ENCODE results near the gene DFFA.
"Not testable (repeated sequence)": the region's sequence is repeated elsewhere in the genome, so short reads cannot be mapped to it uniquely, and the experiment has no call there.

The DFFA gene

GRCh38 chr1:10504249-10504648, 31.9 kb upstream of the DFFA start:
- DNase-seq, result no peak

GRCh38 chr1:10502206-10502605, 29.9 kb upstream of the DFFA start:
- DNase-seq, result no peak

- no peak for DNase-seq
These were observed 25.9 kb upstream of the DFFA start for GRCh38 chr1:10498231-10498630.

GRCh38 chr1:10497109-10497508, 24.8 kb upstream of the DFFA start:
- DNase-seq, result no peak

GRCh38 chr1:10495952-10496351, 23.6 kb upstream of the DFFA start:
- peak in 1 of 2 experiments; percentile 39 for DNase-seq

- DNase-seq, result peak in 1 of 2 experiments; percentile 33
These were observed 23.1 kb upstream of the DFFA start for GRCh38 chr1:10495475-10495817.

GRCh38 chr1:10494754-10495474, 22.6 kb upstream of the DFFA start:
- peak; percentile 91 to 92 for DNase-seq

GRCh38 chr1:10494418-10494753, 22.1 kb upstream of the DFFA start:
- DNase-seq, result no peak

- DNase-seq, result no peak
These were observed 18.1 kb upstream of the DFFA start for GRCh38 chr1:10490286-10490970.

GRCh38 chr1:10489291-10490055, 17.1 kb upstream of the DFFA start:
- DNase-seq, result no peak

- no peak for DNase-seq
These were observed 12.2 kb upstream of the DFFA start for GRCh38 chr1:10484521-10484920.

- no peak for DNase-seq
These were observed 8.3 kb upstream of the DFFA start for GRCh38 chr1:10480614-10481013.

GRCh38 chr1:10479296-10479695, 7.0 kb upstream of the DFFA start:
- no peak for DNase-seq

GRCh38 chr1:10475510-10475909, 3.2 kb upstream of the DFFA start:
- DNase-seq, result no peak

- peak; percentile 92 to 93 for DNase-seq
These were observed 2.5 kb upstream of the DFFA start, which contains the start of gene PEX14 for GRCh38 chr1:10474613-10475507. Gene PEX14, plus strand, starts transcription at chr1:10474950. Its CDS starts 17 bp downstream, at chr1:10474967.

- not testable (repeated sequence) for DNase-seq
These were observed 1.9 kb upstream of the DFFA start for GRCh38 chr1:10474309-10474612.

- DNase-seq, result no peak
These were observed 926 bp upstream of the DFFA start for GRCh38 chr1:10473145-10473765.

GRCh38 chr1:10471411-10472219, 714 bp downstream of the DFFA start:
- DNase-seq, result no peak

- DNase-seq, result no peak
These were observed 2.3 kb downstream of the DFFA start for GRCh38 chr1:10470043-10470442.

GRCh38 chr1:10467078-10467477, 5.3 kb downstream of the DFFA start:
- no peak for DNase-seq

- no peak for DNase-seq
These were observed 13.1 kb downstream of the DFFA start for GRCh38 chr1:10459184-10459583.

GRCh38 chr1:10457875-10458274, 14.5 kb downstream of the DFFA start:
- no peak for DNase-seq

All from activated T-cell treated with anti-CD3 and anti-CD28 coated beads, Interleukin-2, amount 50 U/mL, for 48 hours (primary cell).